ENCODE measurements around the gene DSPP. TPM values are rescaled to one million over a fixed set of nuclear protein-coding genes. Genes with fewer than 3 reads are reported as not detected.

Gene DSPP
- total and polyA plus RNA-seq, 2 of the 8 experiments (the other 6 are each of a cell fraction or from before 2014, with no cell fraction given) = not detected

DNA sequence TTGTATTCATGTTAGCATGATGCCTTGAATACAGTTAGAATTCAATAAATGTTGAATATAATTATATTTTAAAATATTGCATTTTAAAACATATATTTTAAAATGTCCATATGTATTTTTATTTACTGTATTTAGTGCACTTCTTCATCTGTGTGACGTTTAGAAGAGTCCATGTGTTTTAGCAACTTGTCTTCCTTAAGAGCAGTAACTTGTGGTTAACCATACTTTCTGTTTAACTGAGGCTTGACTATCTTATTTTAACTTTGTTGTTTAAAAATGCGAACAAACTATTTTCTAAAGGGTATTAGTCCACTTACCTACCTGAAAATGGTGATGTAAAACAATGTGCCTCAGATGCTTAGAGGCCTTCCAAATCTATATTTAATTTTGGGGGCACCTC is 42.6 kb downstream of the DSPP start:
- no peak overlapping the region for H3K14ac ChIP-seq (ENCODE audit: insufficient read length)
- H3K27ac ChIP-seq (ENCODE audit: low read depth, low read length) = no peak overlapping the region
- no peaks in the 10 kb centered on the region for H3K9me3 ChIP-seq (ENCODE audit: insufficient read depth in 2 of 2, low read depth in 1 of 2, low read length in 1 of 2)
- H2BK12ac ChIP-seq (ENCODE audit: low read depth, low read length) = no peak overlapping the region
- H3K4me1 ChIP-seq (replicated peaks in 1 of 4; ENCODE audit: control insufficient read depth in 3 of 4, insufficient read depth in 4 of 4, low read length in 3 of 4) = peaks cover 0 to 2% (median 0%) of the 10 kb centered on the region in 4 experiments; a peak in 3 of 7 replicates
- no peak for DNase-seq (ENCODE audit: low read depth in 1 of 2, low spot score in 2 of 2)
- no peak for FAIRE-seq
- H4K91ac ChIP-seq (replicated peaks; ENCODE audit: insufficient read length, low read length) = no peak overlapping the region
- H3K27me3 ChIP-seq (replicated peaks in 1 of 4; ENCODE audit: control insufficient read depth in 3 of 4, extremely low read depth in 1 of 4, insufficient read depth in 3 of 4, low read length in 3 of 4) = no peaks in the 10 kb centered on the region
- no peak overlapping the region for H3K4me2 ChIP-seq (ENCODE audit: insufficient read depth in 1 of 2, low read depth in 2 of 2, low read length in 2 of 2)
- H4K20me1 ChIP-seq (replicated peaks in 1 of 2; ENCODE audit: control insufficient read depth in 1 of 2, insufficient read depth in 2 of 2, low read length in 2 of 2) = no peaks in the 10 kb centered on the region
- 92% methylated on average over 2 of the region's 2 CpGs; no CpG with 5 or more reads in 1 of the 2 experiments for WGBS, 2 experiments (ENCODE audit: extremely low coverage in 1 of 2, insufficient coverage in 1 of 2, insufficient read length in 1 of 2, insufficient replicate concordance in 2 of 2, low coverage in 1 of 2, low lambda C conversion rate in 2 of 2, missing lambda C conversion rate in 1 of 2)
- no peak overlapping the region for H2BK20ac ChIP-seq (ENCODE audit: low read length)
- no peaks in the 10 kb centered on the region for H3K79me1 ChIP-seq (ENCODE audit: low read depth, low read length)
- H4K5ac ChIP-seq (ENCODE audit: insufficient read length, low read depth, low read length) = no peak overlapping the region
- H2BK15ac ChIP-seq (ENCODE audit: low read length) = no peak overlapping the region
- no peak overlapping the region for H4K8ac ChIP-seq (ENCODE audit: extremely low read depth, insufficient read depth, low read length)
- H3K36me3 ChIP-seq (ENCODE audit: control insufficient read depth in 2 of 4, insufficient read depth in 4 of 4, low read length in 3 of 4) = no peaks in the 10 kb centered on the region
- ChIA-PET CTCF (ENCODE audit: partially characterized antibody) (interaction anchor here (0.5 to 1.0 kb wide), 3 partner anchors 16 to 110 kb away, joined by 3 read pairs; no protein-coding TSS in a partner anchor), POLR2A (ENCODE audit: partially characterized antibody) (no interaction called here)
- no peak overlapping the region for H2BK5ac ChIP-seq (ENCODE audit: low read depth, low read length)
- H3K4ac ChIP-seq (replicated peaks; ENCODE audit: insufficient read length, low read depth, low read length) = no peak overlapping the region
- no peak overlapping the region for H2BK120ac ChIP-seq (replicated peaks; ENCODE audit: low read depth, low read length)
- no peaks in the 10 kb centered on the region; the same call in 1 of the 2 replicates for H3K23me2 ChIP-seq (ENCODE audit: low read depth, low read length)
- no peak overlapping the region for H3K9ac ChIP-seq (replicated peaks in 1 of 4; ENCODE audit: extremely low read depth in 1 of 4, low read depth in 3 of 4, low read length in 3 of 4)
- H2AFZ ChIP-seq (ENCODE audit: low read length) = no peak overlapping the region
- no peak overlapping the region for H3K18ac ChIP-seq (ENCODE audit: extremely low read depth, low read length)
- no peak overlapping the region for H3K56ac ChIP-seq (replicated peaks; ENCODE audit: insufficient read length, low read depth, low read length)
- H2AK5ac ChIP-seq (ENCODE audit: low read depth, low read length) = no peak overlapping the region
- no peaks in the 10 kb centered on the region for H3K79me2 ChIP-seq (ENCODE audit: control insufficient read depth in 1 of 2, insufficient read depth in 2 of 2, low read length in 2 of 2)
- no peak overlapping the region for H3K23ac ChIP-seq (ENCODE audit: insufficient read length)
- H3K4me3 ChIP-seq (ENCODE audit: extremely low read depth in 1 of 4, insufficient read depth in 2 of 4, low read depth in 3 of 4, low read length in 4 of 4) = no peak overlapping the region
- TF ChIP-seq TAF7 (optimal IDR thresholded peaks at IDR 0.05; ENCODE audit: borderline replicate concordance, low read depth, low read length) = no peak
- TF ChIP-seq TAF1 (IDR thresholded peaks at IDR 0.05; ENCODE audit: low read depth, low read length) = no peak
- TF ChIP-seq RAD21 (IDR thresholded peaks at IDR 0.05 in 1 of 2, conservative IDR thresholded peaks at IDR 0.05 in 1 of 2; ENCODE audit: low read depth in 2 of 2, low read length in 2 of 2) = no peak
- no peak for TF ChIP-seq ATF3 (IDR thresholded peaks at IDR 0.05; ENCODE audit: insufficient read depth, low read depth, low read length)
- no peak for TF ChIP-seq POLR2A (IDR thresholded peaks at IDR 0.05; ENCODE audit: control extremely low read depth in 1 of 2, low read depth in 2 of 2, low read length in 2 of 2)
- no peak for TF ChIP-seq KDM1A (IDR thresholded peaks at IDR 0.05; ENCODE audit: borderline replicate concordance, low read length)
- TF ChIP-seq, protein P1, sequence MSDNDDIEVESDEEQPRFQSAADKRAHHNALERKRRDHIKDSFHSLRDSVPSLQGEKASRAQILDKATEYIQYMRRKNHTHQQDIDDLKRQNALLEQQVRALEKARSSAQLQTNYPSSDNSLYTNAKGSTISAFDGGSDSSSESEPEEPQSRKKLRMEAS (IDR thresholded peaks at IDR 0.05) = no peak
- no peak for TF ChIP-seq POLR2AphosphoS5 (IDR thresholded peaks at IDR 0.05; ENCODE audit: low read depth, low read length)
- TF ChIP-seq ASH2L (IDR thresholded peaks at IDR 0.05; ENCODE audit: low read length) = no peak
- TF ChIP-seq CREB1 (IDR thresholded peaks at IDR 0.05) = no peak
- no peak for TF ChIP-seq SAP30 (IDR thresholded peaks at IDR 0.05; ENCODE audit: insufficient read depth, insufficient replicate concordance, low read length)
- TF ChIP-seq HDAC2 (IDR thresholded peaks at IDR 0.05; ENCODE audit: borderline replicate concordance in 1 of 2, low read depth in 2 of 2, low read length in 2 of 2) = no peak
- no peak for TF ChIP-seq TCF12 (IDR thresholded peaks at IDR 0.05; ENCODE audit: low read depth, low read length)
- no peak for TF ChIP-seq YY1 (IDR thresholded peaks at IDR 0.05; ENCODE audit: low read depth, low read length)
